Measurements from ENCODE around the gene VEGFB.

DNA sequence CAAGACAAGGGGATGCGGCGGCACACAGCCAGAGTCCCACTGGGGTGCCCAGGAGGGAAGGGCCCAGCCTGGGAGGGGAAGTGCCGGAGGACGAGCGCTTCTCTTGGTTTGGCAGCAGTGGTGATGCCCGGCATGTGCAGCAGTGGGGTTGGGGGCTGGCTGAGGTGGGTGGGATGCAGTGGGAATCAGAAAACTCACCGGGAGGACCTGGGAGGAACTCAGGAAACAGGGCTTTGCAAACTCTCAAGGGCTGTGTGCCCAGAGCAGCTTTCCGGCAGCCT lies 24.9 kb upstream of the VEGFB start:
- TF ChIP-seq GATA2 (IDR thresholded peaks at IDR 0.05; ENCODE audit: insufficient read depth, insufficient read length, low read depth, low read length) (no peak), POLR2AphosphoS5 (IDR thresholded peaks at IDR 0.05; ENCODE audit: insufficient read depth, low read depth, low read length) (no peak), POLR2A (IDR thresholded peaks at IDR 0.05; ENCODE audit: low read depth, low read length) (no peak), EZH2 (IDR thresholded peaks at IDR 0.05; ENCODE audit: borderline replicate concordance, low read depth, low read length, severe bottlenecking) (no peak), MYC (IDR thresholded peaks at IDR 0.05; ENCODE audit: low read depth, low read length) (no peak), JUN (IDR thresholded peaks at IDR 0.05; ENCODE audit: borderline replicate concordance, insufficient read depth, insufficient read length, low read depth) (no peak), FOS (IDR thresholded peaks at IDR 0.05; ENCODE audit: borderline replicate concordance, insufficient read depth, low read length) (no peak)
- TF ChIP-seq, protein P1, sequence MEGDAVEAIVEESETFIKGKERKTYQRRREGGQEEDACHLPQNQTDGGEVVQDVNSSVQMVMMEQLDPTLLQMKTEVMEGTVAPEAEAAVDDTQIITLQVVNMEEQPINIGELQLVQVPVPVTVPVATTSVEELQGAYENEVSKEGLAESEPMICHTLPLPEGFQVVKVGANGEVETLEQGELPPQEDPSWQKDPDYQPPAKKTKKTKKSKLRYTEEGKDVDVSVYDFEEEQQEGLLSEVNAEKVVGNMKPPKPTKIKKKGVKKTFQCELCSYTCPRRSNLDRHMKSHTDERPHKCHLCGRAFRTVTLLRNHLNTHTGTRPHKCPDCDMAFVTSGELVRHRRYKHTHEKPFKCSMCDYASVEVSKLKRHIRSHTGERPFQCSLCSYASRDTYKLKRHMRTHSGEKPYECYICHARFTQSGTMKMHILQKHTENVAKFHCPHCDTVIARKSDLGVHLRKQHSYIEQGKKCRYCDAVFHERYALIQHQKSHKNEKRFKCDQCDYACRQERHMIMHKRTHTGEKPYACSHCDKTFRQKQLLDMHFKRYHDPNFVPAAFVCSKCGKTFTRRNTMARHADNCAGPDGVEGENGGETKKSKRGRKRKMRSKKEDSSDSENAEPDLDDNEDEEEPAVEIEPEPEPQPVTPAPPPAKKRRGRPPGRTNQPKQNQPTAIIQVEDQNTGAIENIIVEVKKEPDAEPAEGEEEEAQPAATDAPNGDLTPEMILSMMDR (IDR thresholded peaks at IDR 0.05; ENCODE audit: extremely low read depth in 1 of 2, insufficient read depth in 1 of 2, low read depth in 1 of 2, low read length in 2 of 2): no peak
- TF ChIP-seq, protein P2, sequence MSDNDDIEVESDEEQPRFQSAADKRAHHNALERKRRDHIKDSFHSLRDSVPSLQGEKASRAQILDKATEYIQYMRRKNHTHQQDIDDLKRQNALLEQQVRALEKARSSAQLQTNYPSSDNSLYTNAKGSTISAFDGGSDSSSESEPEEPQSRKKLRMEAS (IDR thresholded peaks at IDR 0.05; ENCODE audit: insufficient read depth, insufficient read length): no peak
